Urothelium cell line (cell line): ENCODE measurements around the gene PEX26.
"Not testable (repeated sequence)": the region's sequence is repeated elsewhere in the genome, so short reads cannot be mapped to it uniquely, and the experiment has no call there.

ENCODE experiments used
- DNase-seq: peaks from one replicate; pipeline ENCODE4 v3.0.0; 2011; ENCODE audit warnings: low spot score, mixed read lengths
- FAIRE-seq: peaks from 2 replicates; lab custom pipeline; 2011; peaks lifted over from hg19 to GRCh38; lab: Jason Lieb, UNC

Gene PEX26

GRCh38 chr22:18093661-18094060 lies 15.9 kb downstream of the PEX26 start:
- FAIRE-seq (no peak), DNase-seq (no peak)

DNA sequence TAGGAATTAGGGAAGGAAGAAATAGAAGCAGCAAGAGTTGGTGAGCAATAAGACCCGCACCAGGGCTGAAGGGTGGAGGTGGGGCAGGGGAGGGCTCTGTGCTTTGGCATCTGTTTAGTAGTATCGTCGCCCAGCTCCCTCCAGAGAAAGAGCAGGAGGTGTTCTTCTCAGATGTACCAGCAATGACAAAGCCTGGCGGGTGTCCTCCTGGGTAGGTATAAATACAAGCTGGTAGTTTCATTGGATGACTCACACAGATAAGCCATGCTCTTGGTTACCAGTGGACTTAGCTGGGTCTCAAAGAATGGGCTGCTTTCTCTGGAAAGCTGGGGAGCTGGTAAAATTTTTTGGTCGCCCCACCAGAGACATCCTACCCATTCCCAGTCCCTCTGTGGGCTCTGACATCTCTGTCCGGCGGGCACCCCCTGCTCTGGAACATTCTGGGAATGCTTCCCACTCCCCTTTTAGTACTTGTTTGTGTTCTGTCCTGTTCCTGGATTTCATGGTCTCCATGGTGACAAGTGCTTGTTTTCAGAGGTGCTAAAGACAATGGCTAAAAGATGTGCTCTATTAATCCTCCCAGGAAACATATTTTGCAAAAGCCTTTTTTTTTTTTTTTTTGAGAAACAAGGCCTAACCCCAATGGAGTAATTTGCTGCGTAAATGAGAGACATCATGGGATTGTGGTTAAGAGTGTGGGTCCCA lies 17.5 kb downstream of the PEX26 start:
- DNase-seq (no peak), FAIRE-seq (no peak)

- FAIRE-seq = no peak
- no peak for DNase-seq
Observed at GRCh38 chr22:18096823-18097222, 19.0 kb downstream of the PEX26 start.

DNA sequence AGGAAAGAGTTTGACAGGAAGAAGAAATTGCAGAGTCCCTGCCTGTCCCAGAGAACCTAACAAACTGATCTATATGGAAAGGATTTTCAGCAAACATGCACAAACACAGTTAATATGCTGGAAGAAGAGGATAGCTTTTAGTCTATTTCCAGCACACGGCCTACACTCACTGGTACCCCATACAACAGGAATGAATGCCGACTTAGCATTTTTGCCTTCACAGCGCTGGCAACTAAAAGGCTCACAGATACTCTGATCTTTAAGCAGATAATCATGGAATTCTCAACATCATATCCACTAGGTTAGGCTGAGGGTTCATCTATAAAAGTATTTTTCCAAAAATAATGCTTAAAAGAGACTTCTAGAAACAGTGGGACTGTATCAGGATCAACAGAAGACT lies 23.0 kb downstream of the PEX26 start:
- no peak for FAIRE-seq
- DNase-seq = no peak

- FAIRE-seq = no peak
- DNase-seq = no peak
Observed at GRCh38 chr22:18101536-18101935, 23.7 kb downstream of the PEX26 start.

- DNase-seq (no peak), FAIRE-seq (no peak)
Observed at GRCh38 chr22:18103527-18104269, 25.9 kb downstream of the PEX26 start.

DNA sequence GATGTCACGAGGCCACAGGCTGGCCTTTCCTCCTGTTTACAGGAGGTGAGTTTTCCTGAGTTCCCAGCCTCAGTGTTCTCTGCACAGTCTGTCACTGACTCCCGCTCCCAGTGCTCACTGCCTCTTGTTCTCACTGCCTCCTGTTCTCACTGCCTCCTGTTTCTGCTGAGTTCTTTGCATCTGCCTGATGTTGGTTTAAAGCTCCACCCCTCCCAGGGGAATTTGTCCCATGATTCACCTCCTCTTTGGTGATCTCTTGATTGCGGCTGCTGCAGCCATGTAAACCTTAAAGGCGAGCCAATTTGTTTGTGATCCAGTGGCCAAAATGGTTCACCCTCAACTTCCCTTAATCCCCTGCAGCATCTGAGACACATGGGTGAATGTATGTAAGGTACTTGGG lies 26.8 kb downstream of the PEX26 start:
- DNase-seq (no peak), FAIRE-seq (no peak)

- not testable (repeated sequence) for DNase-seq, FAIRE-seq
Observed at GRCh38 chr22:18105981-18106380, 28.2 kb downstream of the PEX26 start.

DNA sequence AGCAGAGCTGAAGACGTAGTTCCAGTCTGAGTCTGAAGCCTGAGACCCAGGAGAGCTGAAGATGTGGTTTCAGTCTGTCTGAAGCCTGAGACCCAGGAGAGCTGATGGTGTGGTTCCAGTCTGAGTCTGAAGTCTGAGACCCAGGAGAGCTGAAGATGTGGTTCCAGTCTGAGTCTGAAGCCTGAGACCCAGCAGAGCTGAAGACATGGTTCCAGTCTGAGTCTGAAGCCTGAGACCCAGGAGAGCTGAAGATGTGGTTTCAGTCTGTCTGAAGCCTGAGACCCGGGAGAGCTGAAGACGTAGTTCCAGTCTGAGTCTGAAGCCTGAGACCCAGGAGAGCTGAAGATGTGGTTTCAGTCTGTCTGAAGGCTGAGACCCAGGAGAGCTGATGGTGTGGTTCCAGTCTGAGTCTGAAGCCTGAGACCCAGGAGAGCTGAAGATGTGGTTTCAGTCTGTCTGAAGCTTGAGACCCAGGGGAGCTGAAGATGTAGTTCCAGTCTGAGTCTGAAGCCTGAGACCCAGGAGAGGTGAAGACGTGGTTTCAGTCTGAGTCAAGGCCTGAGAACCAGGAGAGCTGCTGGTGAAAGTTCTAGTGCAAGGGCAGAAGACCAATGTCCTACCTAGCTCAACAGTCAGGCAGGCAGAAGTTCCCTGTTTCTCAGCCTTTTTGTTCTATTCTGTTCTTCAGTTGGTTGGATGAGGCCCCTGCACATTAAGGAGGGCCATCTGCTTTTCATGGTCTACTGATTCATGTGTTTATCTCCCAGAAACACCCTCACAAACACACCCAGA lies 29.0 kb downstream of the PEX26 start:
- not testable (repeated sequence) for FAIRE-seq, DNase-seq

DNA sequence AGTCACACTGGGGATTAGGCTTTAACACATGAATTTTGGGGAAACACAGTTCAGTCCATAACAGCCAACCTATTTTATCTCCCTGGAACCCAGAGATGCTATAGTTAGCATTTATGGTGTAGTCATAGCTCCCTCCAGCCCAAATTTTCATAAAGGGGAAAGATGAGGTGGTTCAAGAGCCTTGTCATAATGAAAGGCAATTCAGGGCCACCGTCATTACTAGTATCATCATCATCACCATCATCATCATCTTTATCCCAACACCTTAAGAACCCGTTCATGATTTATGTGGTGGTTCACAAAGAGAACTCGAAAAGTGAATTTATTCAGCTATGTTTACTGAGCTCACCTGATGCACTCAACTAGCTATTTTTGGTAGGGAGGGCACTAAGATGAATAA lies 30.4 kb downstream of the PEX26 start:
- no peak for FAIRE-seq
- DNase-seq = no peak

DNA sequence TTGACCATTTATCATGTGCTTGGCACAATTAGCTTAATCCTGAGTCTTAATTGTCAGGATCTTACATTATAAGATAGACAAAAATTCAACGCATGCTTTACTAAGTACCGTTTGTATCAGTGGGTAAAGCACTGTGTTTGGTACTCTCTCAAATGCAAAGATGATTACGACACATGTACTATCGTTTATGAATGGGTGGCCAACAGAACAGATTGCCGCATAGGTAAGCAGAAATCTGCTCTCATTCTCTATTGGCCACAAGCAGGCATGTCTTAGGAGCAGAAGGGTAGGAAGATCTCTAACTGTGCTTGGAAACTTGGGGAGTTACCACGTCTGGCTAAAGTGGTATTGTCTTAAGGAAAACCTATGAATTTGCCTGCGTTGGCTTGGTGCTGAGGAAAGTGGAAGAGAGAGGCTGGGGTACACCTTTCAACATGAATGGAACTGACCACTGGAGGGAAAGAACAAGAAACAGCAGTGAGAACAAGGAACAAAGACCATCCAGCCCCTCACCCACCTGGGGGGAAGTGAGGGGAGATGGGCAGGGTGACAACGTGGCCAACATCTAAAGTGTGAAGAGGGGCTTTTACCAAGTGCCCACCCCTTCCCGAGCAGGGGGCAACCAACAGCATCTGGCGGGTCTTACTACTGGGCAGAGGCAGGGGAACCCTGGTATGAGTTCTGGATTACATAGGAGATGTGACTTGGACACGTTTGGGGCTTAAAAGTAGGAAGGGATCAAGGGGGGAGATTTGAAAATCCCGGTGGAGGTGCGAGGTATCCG lies 31.8 kb downstream of the PEX26 start:
- FAIRE-seq (no peak), DNase-seq (no peak)

GRCh38 chr22:18110194-18110953 lies 32.6 kb downstream of the PEX26 start, which contains the start of gene TUBA8:
TSS of gene TUBA8 (plus strand) at chr22:18110809. CDS start at chr22:18110866, 57 bp downstream.
- FAIRE-seq = no peak

GRCh38 chr22:18110954-18111758 lies 33.4 kb downstream of the PEX26 start:
- no peak for DNase-seq
- no peak for FAIRE-seq

More at GRCh38 chr22:18110194-18110953, 32.6 kb downstream of the PEX26 start, which contains the start of gene TUBA8:
- no peak for DNase-seq

DNA sequence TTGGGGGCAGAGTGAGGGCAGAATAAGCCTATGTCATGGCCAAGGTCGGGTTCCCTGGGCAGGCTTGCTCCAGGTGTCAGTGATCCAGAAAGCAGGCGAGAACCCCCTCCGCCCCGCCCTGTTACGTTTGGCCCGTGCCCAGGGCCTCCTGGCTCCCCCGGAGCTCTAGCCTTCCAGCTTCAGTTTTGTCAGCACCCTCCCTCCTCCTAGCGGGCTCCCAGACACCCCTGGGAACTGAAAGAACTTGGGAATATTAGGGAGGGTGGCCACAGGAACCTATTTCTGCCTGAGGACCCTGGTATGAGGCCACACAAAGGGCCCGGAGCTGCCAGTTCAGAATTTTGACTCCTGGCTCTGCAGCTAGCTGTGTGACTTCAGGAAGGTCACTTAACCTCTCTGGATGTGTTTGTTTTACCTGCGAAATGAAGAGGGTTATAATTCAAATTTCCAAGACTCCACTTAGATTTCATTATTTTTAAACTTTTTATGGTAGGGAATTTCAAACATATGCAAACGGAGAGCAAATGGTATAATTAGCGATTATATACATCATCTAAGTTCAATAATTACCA lies 34.1 kb downstream of the PEX26 start:
- DNase-seq = no peak
- no peak for FAIRE-seq

DNA sequence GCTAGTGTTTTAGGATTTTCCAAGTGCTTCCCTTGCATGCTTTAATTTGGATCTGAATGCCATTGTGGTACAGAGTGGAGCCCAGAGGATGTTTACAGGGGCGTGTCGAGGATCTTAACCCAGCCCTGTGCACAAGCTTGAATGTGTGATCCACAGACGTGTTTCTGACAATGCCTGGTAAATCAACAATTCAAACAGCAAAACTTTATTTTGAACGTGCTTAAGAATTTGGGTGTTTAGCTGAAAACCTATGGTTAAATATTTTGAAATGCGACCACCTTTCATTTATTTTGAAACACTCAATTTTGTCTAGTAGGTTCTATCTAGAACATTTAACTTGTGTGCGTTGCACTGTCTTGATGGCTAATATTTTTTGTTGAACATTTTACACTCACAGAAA lies 34.6 kb downstream of the PEX26 start:
- DNase-seq (no peak), FAIRE-seq (no peak)

DNA sequence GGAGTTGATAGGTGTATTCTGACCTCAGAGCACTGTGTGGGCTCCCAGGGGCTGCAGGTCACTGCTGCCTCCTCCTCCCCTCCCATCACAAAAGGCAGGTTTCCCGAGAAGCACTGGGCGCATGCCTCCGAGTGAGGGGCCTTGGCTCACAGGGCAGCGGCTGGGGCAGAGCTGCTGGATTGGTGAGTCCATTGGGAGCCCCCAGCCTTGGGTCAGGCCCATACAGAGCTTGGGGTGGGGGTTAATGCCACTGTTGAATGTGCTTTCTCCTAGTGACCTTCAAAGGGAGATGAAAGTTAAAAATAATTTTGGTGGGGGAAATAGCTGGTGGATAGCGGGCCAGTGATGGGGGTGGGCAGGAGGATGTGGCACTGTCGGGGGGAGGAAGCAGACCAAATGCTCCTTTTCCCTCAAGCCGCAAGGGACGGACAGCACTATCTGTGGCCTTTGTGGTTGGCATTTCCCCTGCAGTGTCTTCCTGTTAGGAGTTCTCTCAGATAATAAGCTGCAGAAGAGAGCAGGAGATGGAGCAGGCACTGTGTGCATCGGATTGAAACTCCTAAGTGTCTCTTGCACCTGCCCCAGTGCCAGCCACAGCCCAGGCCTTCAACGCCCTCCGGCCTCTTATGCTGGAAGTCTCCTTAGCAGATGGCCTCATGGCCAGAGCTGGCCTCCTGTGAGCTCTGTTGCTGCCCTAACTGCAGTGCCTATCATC lies 36.0 kb downstream of the PEX26 start:
- DNase-seq (no peak), FAIRE-seq (no peak)

GRCh38 chr22:18114495-18114894 lies 36.7 kb downstream of the PEX26 start:
- DNase-seq (no peak), FAIRE-seq (no peak)

- FAIRE-seq (no peak), DNase-seq (no peak)
Observed at GRCh38 chr22:18114976-18115652, 37.3 kb downstream of the PEX26 start.
